ENCODE results near the gene ERC1. TPM values are rescaled to one million over a fixed set of nuclear protein-coding genes. Genes with fewer than 3 reads are reported as not detected.

The ERC1 gene
- total RNA-seq, 4 donors from 2014 or later, result 23.5 to 74.8 (median 57.0) TPM

GRCh38 chr12:1083889-1084262, 92.9 kb downstream of the ERC1 start:
- no peak for DNase-seq
- H3K27ac ChIP-seq, result peak overlapping the region; percentile 55 to 77 (median 62)
- intact Hi-C loops (cut with DNase I; ENCODE audit: low total_unique reads), result no loop called here
- no peak overlapping the region for H3K4me3 ChIP-seq
- H3K36me3 ChIP-seq, result no peaks in the 10 kb centered on the region
- H3K4me1 ChIP-seq, result peaks cover 0 to 19% (median 0%) of the 10 kb centered on the region in 4 donors
- no peaks in the 10 kb centered on the region for H3K27me3 ChIP-seq
- 41 to 51% methylated on average over 3 of the region's 3 CpGs for WGBS, 2 donors (ENCODE audit: low coverage in 1 of 2)
- no peaks in the 10 kb centered on the region for H3K9me3 ChIP-seq
- in situ Hi-C loops (cut with MboI; ENCODE audit: low pct_ligation_motif_present in 1 of 4, low pct_unique_long_range_greater_than_20kb in 1 of 4, low sequenced_read_pairs in 3 of 4), result no loop called here
- TF ChIP-seq POLR2A (IDR thresholded peaks at IDR 0.05) (no peak), POLR2AphosphoS5 (IDR thresholded peaks at IDR 0.05) (no peak), CTCF (IDR thresholded peaks at IDR 0.05) (no peak), EP300 (IDR thresholded peaks at IDR 0.05; ENCODE audit: low read depth) (no peak)

- in situ Hi-C loops (cut with MboI; ENCODE audit: low pct_ligation_motif_present in 1 of 4, low pct_unique_long_range_greater_than_20kb in 1 of 4, low sequenced_read_pairs in 3 of 4) (no loop called here), intact Hi-C loops (cut with DNase I; ENCODE audit: low total_unique reads) (no loop called here)
- DNase-seq, result no peak
- WGBS, 2 donors (ENCODE audit: low coverage in 1 of 2), result 62% methylated on average over 4 of the region's 4 CpGs
- H3K4me1 ChIP-seq, result peaks cover 0 to 13% (median 2%) of the 10 kb centered on the region in 4 donors
- H3K27me3 ChIP-seq, result no peaks in the 10 kb centered on the region
- no peak for TF ChIP-seq CTCF (IDR thresholded peaks at IDR 0.05)
- H3K36me3 ChIP-seq, result no peaks in the 10 kb centered on the region
- no peak overlapping the region for H3K4me3 ChIP-seq
- H3K27ac ChIP-seq, result no peak overlapping the region
- H3K9me3 ChIP-seq, result no peaks in the 10 kb centered on the region
Measured at GRCh38 chr12:1091350-1091749, 100.3 kb downstream of the ERC1 start.

- Histone ChIP-seq H3K4me1 (peaks cover 0 to 16% (median 2%) of the 10 kb centered on the region in 4 donors), H3K27ac (no peak overlapping the region), H3K9me3 (no peaks in the 10 kb centered on the region), H3K36me3 (no peaks in the 10 kb centered on the region), H3K4me3 (no peak overlapping the region), H3K27me3 (no peaks in the 10 kb centered on the region)
- DNase-seq, result no peak
- 42 to 43% methylated on average over 6 of the region's 6 CpGs for WGBS, 2 donors (ENCODE audit: low coverage in 1 of 2)
- intact Hi-C loops (cut with DNase I; ENCODE audit: low total_unique reads) (no loop called here), in situ Hi-C loops (cut with MboI; ENCODE audit: low pct_ligation_motif_present in 1 of 4, low pct_unique_long_range_greater_than_20kb in 1 of 4, low sequenced_read_pairs in 3 of 4) (no loop called here)
- TF ChIP-seq POLR2AphosphoS5 (IDR thresholded peaks at IDR 0.05) (no peak), CTCF (IDR thresholded peaks at IDR 0.05) (peak; percentile 58 to 69 (median 67)), EP300 (IDR thresholded peaks at IDR 0.05; ENCODE audit: low read depth) (no peak), POLR2A (IDR thresholded peaks at IDR 0.05) (no peak)
Measured at GRCh38 chr12:1093166-1093751, 102.2 kb downstream of the ERC1 start.

GRCh38 chr12:1094714-1095113, 103.7 kb downstream of the ERC1 start:
- Histone ChIP-seq H3K27ac (no peak overlapping the region), H3K9me3 (no peaks in the 10 kb centered on the region), H3K4me1 (peaks cover 0 to 28% (median 7%) of the 10 kb centered on the region in 4 donors), H3K4me3 (no peak overlapping the region), H3K27me3 (no peaks in the 10 kb centered on the region), H3K36me3 (no peaks in the 10 kb centered on the region)
- WGBS, 2 donors (ENCODE audit: low coverage in 1 of 2), result 84 to 91% methylated on average over 3 of the region's 3 CpGs
- in situ Hi-C loops (cut with MboI; ENCODE audit: low pct_ligation_motif_present in 1 of 4, low pct_unique_long_range_greater_than_20kb in 1 of 4, low sequenced_read_pairs in 3 of 4), result no loop called here
- no peak for DNase-seq
- TF ChIP-seq POLR2AphosphoS5 (IDR thresholded peaks at IDR 0.05), result no peak
- no peak for TF ChIP-seq POLR2A (IDR thresholded peaks at IDR 0.05)
- no peak for TF ChIP-seq EP300 (IDR thresholded peaks at IDR 0.05; ENCODE audit: low read depth)
- no peak for TF ChIP-seq CTCF (IDR thresholded peaks at IDR 0.05)
- intact Hi-C loops (cut with DNase I; ENCODE audit: low total_unique reads), result no loop called here
